ENCODE results near the gene TRIM16.
"Not testable (repeated sequence)": the region's sequence is repeated elsewhere in the genome, so short reads cannot be mapped to it uniquely, and the experiment has no call there.

The TRIM16 gene

DNA sequence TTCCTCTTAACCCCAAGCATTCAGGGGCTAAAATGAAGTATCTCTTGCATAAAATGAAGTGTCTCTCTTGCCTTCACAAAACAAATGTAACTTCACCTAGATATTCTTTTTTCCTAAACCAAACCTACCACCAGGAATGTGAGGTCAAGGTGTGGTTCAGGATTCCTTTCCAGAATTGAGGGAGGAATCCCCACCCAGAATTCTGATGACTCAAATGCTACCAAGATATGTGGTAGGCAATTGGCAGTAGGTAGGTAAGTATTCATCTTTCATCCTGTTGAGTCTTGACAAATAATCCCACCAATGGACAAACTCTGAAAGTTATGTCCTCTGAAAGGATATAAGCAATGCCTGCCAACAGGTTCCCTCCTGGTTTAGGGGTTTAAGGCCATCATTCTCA is 26.2 kb downstream of the TRIM16 start:
- no peak for DNase-seq

DNA sequence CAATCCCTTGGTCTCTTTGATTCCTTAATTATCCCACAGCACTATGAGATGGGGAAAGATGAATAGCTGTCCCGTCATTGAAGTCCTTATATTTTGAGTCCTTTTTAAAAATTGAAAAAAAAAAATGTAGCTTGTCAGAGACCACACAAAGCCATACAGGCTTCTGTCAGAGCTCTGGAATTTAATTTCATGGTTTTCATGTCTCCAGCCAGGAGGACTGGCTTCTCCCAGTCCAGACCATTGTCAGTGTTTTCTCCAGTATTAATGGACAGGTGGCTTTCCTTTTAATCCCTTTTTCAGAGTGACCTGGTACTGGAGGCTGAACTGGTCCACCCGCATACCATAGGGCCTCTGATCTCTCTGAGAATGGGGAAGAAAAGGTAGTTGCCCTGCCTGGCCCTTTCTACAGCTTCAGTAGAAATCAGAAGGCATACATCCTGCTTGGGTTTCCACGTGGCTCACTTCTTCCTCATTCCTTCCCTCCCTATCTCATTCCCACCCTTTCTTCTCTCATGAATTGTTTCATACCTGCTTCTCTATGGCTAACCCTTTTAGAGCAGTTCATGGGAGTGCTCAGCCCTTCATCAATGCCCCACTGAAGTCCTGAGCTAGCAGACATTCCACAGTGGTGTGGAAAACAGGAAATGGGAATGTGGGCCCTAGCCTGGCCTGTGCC is 29.1 kb downstream of the TRIM16 start:
- no peak for DNase-seq

DNA sequence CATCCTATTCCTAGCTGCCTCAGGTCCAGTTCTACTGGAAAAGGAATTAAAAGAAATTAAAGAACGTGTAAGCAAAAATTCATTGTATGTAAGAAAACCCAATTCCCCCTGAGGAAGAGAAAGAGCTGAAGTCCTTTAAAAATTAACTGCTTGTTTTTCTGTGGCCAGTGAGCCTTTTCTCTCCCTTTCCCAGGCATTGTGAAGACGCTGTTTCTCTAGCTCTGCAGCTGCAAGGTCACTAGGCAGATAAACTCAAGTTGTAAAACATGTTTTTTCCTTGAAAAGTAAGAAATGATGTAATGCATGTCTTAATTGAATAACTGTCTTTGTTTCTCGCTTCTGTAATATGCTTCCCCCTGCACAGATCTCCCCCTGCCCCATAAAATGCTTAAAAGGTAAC is 29.7 kb downstream of the TRIM16 start:
- DNase-seq = not testable (repeated sequence)

DNA sequence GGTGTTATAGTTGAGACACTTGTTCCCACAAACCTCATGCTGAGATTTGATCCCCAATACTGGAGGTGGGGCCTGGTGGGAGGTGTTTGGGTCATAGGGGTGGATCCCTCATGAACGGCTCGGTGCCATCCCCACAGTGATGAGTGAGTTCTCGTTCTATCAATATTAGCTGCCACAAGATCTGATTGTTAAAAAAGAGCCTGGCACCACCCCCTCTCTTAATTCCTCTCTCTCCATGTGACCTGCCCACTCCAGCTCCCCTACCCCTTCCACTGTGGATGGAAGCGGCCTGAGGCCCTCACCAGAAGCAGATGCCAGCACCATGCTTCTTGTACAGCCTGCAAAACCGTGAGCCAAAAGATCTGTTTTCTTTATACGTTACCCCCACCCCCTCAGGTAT is 31.2 kb downstream of the TRIM16 start:
- DNase-seq = no peak

DNA sequence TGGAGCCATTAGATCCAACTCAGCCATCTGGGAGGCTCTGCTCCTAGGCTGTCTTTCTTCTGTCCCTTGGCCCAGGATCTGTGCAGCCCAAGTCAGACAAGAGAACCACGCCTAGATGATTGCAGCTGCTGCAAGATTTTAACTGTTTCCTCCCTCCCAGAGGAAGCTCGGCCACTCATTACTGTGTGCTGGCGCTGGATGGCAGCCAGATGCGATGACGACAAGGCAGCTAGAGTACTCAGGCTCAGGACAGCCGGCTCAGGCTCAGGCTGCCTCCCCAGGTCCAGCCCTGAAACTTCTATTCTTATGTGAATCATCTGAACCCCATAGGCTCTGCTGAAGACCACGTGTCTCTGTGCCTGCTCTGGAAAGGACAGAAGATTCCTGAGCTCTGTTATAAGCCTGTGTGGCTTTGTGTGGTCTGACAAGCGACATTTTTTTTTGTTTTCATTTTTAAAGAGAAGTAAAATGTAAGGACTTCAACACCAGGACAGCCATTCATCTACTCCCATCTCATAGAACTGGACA is 32.5 kb downstream of the TRIM16 start:
- no peak for DNase-seq

DNA sequence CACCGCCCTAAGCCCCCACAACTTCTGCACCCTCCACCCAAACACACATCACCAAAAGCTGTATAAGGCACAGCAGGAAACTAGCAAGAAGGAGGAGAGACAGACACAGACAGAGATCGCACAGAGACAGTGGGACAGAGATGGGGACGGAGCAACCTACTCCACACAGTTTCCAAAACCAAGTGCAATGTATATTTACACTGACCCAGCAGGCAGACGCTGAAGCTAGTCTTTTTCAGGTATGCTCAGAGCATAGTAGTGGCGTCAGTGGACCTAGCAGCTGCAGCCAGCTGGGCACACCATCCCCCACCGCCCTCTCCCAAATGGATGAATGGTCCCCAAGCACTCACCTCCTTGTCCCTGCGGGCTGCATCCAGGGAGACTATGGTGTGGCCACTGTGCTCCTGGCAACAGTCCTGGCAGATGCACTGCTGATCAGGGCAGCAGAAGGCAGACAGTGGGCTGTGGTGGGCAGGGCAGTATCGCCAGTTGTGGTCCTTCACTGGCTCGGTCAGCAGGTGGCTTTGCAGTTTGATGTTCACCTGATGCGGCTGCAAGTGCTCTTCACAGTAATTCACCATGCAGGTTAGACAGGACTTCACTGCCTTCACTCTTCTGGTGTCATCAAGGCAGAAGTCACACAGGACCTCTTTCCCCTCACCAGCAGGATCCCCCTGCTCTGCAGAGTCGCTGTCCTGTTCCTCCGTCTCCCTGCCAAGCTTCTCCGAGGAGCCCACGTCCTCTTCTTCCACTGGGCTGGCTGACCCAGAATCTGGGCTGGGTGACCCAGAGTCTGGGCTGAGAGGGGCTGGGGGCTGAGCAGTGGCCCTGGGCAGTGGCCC is 33.1 kb downstream of the TRIM16 start:
- no peak for DNase-seq

DNA sequence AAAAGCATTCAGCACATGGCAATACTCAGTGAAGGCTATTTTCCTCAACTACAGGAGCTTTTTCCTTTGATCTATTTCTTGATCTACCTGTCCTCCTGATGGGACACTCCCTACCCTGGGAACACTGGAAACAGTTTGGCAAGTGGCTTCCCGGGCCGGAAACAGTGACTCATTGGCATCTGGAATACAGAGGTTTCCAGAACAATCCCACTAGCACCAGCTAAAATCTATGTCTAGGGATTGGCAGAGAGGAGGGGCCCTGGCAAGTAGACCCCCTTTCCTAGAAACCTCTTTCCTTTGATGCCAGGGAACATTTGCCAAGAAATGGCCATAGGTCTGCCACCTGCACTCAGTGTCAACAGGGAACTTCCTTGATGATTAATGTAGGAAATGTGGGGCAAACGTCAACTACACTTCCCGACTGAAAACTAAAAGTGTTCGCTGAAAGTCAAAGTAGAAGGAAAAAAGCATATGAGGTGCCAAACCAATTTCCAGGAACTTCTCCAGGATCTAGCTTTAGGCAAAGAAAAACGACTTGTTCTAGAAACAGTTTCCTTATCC is 34.2 kb downstream of the TRIM16 start:
- no peak for DNase-seq

DNA sequence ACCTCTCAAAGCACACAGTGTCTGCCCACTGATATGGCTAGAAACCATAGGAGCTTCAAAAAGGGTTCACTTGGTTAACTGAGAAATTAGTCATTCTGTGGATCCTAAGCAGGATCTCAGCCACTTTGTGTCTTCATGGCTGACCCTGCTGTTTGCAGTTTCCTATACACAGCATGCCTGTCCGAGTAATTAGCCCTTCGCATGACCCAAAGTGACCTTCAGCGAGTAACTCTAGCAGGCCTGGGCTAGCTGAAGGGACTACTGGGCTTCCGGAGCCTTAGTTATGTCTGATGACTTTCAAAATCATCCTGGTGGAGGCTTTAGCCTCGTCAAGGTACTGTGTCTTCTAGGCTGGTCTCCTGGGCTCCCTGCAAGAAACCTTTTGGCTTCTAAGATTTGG is 35.7 kb downstream of the TRIM16 start:
- no peak for DNase-seq

DNA sequence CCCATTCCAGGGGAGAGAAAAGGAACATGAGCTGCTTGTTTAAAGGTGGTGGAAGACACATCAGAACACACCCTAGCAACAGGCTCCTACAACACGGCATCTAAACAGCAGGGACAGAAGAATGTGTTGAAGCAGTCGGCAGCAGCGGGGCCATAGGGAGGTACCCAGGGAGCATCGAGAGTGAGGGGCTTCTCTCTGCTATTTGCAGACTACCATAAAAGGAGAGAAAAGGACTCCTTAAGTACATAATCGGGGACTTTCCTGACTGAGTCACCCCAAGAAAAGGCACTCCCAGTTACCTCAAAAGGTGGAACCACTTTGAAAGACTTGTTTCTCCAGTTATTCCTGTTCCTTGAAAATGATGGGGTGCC is 38.2 kb downstream of the TRIM16 start:
- not testable (repeated sequence) for DNase-seq

DNA sequence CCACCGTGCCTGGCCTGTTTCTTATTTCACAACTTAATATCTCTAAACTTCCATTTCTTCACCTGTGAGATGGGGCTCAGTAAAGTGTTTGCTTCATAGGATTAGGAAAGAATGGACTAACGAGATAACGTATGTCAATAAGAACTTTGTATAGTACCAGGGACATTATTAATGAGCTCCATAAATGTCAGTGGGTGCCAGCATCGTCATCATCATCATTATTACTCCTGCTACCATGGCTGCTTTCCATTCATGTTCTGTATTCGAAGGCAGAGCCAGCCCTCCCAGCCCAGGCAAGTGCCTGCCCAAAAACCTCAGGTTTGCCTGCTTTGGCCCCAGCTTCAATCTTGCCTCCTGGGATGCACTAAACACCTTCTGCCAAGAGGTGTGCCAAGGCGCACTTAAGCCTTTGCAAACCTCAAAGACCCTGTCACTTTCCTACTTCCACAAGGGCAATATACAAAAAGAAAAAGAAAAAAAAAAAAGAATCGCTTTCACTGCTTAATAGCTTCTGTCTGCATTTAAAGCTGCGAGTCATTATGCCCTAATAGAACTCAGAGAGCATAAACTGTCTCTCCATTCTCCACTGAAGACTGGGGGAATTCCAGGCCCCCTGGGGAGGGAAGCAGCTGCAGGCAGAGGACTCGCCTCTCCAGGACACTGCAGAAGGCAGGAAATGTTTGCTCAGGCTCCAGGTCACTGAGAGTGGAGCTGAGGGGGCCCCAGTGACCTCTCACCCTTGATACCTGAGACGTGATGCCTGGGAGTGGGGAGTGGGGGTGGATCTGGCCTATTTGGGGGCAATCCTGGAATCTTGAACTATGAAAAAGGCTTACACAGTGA is 38.8 kb downstream of the TRIM16 start:
- DNase-seq = not testable (repeated sequence)

DNA sequence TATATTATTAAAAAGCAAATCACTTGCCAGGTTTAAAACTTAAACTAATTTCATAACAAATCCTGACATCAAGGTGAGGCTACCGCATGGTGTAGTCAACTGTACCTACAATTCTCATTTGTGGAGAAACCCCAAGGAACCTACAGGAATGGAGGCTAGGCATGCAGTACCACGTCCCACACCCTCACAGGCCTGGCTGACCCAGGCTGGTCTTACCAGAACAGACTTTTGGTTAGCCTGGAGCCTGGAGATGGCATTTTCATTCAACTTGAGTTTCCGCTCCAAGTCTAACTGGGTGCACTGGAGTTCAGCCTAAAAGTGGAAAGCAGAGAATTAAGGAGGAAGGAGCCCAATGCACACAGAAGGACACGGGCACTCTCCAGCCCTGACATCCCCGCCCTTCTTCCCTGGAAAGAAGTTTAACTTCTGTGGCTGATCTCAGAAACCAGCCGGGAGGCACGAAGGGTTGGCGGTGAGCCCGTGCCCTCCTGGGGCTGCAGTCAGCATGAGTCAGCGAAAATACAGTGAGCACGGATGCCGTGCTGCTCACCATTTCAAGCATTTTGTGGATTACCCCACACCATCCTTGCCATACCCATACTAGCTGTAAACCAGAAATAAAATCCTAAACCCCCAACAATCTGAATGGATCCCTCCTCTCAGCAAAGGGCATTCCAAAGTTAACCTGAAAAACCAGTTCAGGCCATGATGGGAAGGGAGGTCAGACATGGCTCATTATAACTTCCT is 41.4 kb downstream of the TRIM16 start:
- not testable (repeated sequence) for DNase-seq

DNA sequence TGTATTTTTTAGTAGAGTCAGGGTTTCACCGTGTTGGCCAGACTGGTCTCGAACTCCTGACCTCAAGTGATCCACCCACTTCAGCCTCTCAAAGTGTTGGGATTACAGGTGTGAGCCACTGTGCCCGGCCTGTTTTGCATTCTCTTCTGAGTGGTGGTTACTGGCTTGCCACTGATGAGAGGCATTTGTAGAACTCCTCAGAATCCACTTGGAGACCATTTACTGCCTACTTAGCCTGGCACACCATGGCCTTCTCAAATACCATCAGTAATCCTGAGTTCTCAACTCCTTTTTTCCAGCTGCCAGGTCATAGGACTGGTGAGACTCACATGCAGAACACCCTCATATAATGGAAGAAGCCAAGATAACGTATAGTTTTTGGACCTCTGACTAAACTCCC is 42.1 kb downstream of the TRIM16 start:
- not testable (repeated sequence) for DNase-seq

DNA sequence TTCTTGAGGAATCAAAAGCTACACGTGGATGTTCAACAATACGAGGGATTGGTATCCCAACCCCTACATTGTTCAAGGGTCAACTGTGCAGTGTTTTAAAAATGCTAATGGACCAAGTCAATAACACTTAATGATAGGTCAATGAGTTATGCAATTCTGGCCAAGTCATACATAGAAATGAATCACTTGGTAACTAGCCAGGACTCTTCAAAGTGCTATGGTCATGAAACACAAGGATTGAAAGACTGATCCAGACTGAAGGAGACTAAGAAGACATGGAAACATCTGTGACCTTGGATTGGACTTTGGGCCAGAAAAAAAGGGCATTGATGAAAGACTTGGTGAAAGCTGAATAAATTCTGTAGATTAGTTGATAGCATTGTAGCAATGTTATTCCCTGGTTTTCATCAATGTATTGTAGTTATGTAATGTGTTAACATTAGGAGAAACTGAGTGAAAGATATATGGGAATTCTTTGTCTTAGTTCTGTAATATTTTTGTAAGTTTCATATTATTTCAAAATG is 53.1 kb downstream of the TRIM16 start:
- DNase-seq = not testable (repeated sequence)

DNA sequence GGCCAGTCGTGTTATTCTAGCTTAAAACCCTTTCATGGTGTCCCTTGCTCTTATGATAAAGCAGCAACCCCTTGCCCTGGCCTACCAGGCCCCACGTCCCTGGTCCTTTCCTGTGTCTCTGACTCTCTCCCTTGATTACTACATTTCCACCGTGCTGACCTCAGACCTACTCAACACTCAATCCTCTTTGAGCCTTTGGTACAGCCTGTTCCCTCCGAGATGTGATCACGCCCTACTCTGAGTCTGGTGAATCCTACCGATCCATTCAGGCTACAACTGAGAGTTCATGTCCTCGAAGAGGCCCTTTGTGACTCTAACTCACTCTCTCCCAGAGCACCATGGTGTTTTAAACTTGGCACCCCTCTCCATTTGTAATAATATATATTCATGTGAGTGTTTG is 54.1 kb downstream of the TRIM16 start:
- DNase-seq = not testable (repeated sequence)

DNA sequence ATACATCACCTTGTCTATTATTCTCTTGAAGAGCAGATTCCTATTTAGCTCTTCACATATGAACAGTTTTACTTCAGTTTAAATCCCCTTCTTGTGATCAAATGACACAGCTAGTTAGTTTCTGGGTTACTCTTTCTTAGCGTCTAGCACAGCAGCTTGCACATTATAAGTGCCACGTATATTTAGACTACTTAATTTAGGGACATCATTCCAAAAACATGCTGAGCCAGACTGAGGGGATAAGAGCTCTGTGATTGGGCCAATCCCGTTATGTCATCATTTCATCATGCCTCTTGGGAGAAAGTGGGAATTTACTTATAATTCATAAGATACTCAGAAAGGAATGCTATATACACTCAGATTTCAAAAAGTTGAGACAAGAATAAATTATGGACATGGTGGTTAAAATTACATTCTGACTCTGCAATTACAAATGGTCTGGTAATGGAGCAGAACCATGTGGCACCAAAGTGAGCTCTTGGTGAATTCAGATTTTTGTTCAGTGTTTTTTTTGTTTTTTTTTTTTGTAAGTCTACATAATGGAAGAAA is 60.4 kb downstream of the TRIM16 start:
- not testable (repeated sequence) for DNase-seq

DNA sequence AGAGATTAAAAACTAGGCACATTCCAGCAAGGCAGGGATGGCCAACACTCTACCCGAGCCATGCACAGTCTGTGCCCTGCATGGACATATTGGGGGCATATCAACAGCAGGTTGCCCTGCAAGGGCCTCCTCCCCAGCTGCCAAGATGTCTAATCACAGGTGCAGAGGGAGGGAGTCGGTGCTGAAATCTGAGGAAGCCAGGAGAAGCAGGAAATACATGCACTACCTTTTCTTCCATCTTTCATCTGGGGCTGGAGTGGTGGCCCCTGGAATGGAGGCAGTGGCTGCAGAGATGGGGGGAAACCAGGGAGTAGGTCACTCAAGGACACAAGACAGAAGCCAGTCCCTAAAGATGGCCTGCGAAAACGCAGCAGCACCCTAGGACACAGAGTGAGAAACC is 60.9 kb downstream of the TRIM16 start:
- DNase-seq = peak; percentile 17 to 51

DNA sequence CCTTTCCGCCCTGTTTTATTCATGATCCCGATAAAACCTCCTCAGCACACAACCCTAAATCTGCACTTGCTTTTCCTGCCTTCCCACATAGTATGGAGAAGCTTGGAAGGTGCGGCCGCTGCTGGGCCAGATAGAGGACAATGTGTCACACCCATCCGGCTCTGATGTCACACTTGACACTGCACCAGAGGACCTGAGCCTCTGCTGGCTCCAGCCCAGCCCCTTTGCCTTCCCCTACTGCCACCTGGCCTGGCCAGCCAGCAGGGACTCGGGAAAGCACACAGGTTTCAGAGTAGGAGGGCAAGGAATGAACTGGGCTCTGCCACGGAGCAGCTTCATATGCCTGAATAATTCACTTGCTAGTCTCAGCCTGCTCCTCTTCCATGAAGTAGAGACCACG is 62.0 kb downstream of the TRIM16 start:
- DNase-seq = peak; percentile 61 to 77

DNA sequence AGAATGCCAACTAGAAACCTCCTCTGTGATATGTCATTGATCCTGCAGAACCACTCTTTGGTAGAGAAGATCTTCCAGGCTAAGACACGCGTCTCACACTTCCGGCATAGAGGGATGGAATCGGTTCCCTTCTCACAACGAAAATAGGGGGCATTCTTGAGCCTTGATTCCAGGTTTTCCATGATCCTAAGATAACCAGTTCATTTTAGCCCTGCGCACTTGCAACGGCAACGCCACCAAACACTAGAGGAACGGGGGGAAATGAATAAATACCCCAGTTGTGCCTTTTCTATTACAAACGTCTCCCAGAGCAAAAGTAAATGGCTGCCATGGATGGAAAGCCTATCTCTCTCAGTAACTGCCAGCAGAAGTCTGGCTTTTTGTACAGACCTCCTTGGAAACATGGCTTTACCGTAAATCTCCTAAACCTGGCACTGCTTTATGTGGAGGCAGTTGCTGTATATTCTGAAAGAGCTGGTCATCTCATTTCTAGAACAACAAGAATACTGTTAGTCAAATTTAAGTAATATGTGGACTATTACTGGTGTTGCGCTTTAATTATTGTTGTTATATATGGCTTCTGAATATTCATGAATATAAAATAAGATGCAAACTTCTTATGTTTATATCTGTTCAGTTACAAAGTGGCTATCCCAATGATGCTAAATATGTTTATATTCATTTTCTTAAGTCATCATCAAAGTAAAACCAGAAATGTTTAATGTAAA is 64.6 kb downstream of the TRIM16 start, which contains the start of gene FBXW10B:
Gene FBXW10B (minus strand): TSS at position 374 of the 728 bp plus-strand sequence. CDS start 192 bp downstream, at position 182.
- DNase-seq = peak in 1 of 2 experiments; percentile 21

DNA sequence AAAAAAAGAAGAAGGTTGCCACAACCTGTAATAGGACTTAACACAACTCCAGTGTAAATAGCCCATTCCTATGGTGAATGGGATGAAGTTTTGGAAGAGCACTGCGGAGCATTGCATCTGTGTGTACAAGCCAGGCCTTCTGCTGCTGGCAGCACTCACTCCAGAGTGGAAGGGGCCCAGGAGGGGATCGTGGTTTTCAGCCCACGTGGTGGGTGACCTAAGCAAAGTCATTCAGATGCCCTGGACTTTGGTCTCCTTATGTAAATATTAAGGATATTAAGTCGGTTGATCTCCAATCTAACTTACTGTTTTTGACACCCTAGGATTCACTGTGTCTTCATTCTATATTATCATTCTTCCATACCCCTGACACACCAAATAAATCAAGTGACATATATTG is 67.3 kb downstream of the TRIM16 start:
- DNase-seq = not testable (repeated sequence)

DNA sequence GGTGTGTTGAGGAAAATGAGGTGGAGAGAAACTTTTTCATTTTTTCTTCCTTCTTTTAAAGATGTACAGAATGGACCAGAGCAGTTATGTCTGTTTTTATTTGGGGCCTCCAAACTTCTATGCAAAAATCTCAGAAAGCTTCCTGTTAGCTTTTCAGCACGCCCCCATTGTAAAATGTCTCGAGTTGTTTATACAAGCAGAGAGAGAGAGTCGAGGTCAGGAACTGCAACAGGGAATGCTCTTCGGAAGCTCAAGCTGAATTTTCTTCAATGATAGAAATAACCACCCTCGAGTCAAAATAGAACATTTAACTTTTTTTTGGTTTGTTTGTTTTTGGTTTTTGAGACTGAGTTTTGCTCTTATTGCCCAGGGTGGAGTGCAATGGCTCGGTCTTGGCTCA is 68.3 kb downstream of the TRIM16 start:
- not testable (repeated sequence) for DNase-seq

DNA sequence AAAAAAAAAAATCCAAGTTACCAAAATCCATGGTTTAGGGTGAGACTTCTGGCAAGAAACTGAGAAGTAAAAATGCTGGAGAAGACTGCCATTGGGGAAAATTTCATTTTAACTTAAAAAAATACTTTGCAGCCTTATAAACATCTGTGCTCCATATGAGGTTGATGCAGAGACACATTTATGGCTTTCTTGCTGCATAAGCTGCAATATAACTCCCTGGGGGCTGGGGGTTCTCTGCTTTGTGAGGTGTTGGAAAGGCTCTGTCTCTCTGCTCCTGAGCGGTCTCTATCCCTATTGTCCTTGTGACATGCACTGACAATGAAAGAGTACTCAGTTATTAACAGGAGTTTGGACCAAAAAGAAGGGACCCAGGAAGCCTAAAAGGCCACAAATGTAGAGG is 71.0 kb downstream of the TRIM16 start:
- not testable (repeated sequence) for DNase-seq
